ENCODE data around the gene RMRP.

DNA sequence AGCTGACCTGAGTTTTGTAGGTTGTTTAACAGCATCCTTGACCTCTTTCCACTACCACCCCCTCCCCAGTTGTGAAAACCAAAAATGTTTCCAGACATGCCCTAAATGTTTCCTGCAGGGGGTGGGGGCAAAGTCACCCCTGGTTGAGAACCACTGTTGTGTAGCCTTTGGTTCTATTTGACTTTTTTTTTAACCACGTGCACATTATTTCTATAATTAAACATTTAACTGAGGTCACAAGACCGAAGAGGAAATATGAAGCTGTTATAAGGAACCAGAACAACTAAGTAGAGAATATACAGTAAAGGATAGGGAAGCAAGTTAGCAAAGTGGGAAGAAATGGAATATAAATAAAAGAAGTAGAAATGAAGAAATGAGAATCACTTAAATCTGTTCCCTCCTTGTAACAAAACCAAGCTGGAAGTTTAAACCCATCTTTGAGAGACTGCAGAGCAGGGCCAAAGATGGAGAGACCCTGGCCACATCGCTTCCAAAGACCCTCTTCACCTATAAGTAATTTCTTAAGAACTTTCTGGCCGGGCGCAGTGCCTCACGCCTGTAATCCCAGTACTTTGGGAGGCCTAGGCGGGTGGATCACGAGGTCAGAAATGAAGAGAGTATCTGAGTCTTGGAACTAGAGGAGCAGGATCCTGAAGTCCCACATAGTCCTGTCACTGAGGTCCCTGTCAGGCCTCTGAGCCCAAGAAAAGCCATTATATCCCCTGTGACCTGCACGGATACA, 21.5 kb downstream of the RMRP start:
- TF ChIP-seq POLR2AphosphoS5 (IDR thresholded peaks at IDR 0.05) (no peak), CTCF (IDR thresholded peaks at IDR 0.05) (no peak), POLR2A (IDR thresholded peaks at IDR 0.05) (no peak), EP300 (IDR thresholded peaks at IDR 0.05; ENCODE audit: low read depth) (no peak)

All from transverse colon (tissue), 4 donors.